GM12873 (cell line): ENCODE measurements around the gene TNFSF9.
A peak's percentile ranks its signal among the peaks of the same experiment; 100 is the strongest.

Experiments used
- TF ChIP-seq, protein P1 (sequence below): IDR thresholded peaks from 2 replicates; pipeline ENCODE4 v1.5.1; 2012; ENCODE audit warnings: low read depth, mild to moderate bottlenecking, moderate library complexity, low read length, control low read depth; ENCODE audit not compliant: insufficient read depth; ENCODE audit errors: missing control alignments

TNFSF9 gene

DNA sequence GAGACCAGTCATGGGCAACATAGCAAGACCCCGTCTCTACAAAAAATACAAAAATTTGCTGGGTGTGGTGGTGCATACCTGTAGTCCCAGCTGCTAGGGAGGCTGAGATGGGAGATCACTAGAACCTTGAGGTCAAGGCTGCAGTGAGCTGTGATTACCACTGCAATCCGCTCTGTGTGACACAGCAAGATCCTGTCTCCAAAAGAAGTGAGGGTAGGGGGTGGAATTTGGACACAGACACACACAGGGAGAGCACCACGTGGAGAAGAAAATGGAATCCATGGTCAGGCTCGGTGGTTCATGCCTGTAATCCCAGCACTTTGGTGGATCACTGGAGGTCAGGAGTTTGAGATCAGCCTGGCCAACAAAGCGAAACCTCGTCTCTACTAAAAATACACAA lies 8.7 kb downstream of the TNFSF9 start:
- TF ChIP-seq, protein P1, sequence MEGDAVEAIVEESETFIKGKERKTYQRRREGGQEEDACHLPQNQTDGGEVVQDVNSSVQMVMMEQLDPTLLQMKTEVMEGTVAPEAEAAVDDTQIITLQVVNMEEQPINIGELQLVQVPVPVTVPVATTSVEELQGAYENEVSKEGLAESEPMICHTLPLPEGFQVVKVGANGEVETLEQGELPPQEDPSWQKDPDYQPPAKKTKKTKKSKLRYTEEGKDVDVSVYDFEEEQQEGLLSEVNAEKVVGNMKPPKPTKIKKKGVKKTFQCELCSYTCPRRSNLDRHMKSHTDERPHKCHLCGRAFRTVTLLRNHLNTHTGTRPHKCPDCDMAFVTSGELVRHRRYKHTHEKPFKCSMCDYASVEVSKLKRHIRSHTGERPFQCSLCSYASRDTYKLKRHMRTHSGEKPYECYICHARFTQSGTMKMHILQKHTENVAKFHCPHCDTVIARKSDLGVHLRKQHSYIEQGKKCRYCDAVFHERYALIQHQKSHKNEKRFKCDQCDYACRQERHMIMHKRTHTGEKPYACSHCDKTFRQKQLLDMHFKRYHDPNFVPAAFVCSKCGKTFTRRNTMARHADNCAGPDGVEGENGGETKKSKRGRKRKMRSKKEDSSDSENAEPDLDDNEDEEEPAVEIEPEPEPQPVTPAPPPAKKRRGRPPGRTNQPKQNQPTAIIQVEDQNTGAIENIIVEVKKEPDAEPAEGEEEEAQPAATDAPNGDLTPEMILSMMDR: no peak

DNA sequence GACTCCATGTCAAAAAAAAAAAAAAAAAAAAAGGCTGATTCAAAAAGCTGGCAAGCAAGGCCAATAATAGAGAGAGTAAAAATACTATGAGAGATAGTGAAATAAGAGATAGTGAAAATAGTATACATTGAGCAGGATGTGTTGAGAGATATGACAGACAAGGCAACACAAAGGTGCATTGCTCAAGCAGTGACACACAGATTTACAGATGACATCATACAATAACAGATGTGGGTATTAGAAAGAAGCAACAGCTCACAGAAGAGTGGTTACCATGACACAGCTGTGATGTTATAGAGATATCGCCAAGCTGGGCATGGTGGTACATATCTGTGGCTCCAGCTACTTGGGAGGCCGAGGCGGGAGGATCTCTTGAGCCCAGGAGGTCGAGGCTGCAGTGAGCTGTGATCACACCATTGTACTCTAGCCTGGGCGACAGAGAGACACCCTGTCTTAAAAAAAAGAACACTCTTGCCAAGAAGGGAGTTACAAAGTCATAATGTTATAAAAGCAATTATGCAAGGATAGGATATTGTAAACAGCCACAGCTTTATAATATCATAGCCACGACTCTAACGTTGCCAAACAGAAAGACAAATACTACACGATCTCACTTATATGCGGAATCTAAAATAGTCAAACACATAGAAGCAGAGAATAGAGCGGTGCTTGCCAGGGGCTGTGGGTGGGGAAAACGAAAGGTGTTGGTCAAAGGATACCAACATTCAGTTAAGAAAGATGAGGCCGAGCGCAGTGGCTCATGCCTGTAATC lies 10.3 kb downstream of the TNFSF9 start:
- TF ChIP-seq, protein P1: no peak

DNA sequence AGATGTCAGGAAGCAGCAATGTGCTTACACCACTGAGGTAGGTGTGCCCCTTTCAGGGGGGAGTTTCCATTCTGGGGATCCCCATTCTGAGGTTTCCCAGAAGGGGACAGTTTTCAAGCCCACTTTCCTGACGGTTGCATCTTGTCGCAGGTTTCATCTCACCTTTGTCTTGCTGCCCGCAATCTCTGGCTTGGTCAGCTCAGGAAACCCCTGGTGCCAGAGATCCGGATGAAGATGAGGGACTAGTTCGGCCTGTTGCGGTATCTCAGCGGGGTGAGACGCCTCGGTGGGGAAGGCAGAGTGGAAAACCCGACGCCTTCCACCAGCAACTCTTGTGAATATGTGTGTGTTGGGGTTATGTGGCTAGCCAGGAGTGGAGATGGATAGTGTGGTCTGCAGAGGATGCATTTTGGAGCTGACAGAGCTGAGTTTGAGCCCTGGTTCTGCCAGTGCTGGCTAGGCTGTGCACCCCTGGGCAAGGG lies 13.1 kb downstream of the TNFSF9 start:
- TF ChIP-seq, protein P1: no peak

DNA sequence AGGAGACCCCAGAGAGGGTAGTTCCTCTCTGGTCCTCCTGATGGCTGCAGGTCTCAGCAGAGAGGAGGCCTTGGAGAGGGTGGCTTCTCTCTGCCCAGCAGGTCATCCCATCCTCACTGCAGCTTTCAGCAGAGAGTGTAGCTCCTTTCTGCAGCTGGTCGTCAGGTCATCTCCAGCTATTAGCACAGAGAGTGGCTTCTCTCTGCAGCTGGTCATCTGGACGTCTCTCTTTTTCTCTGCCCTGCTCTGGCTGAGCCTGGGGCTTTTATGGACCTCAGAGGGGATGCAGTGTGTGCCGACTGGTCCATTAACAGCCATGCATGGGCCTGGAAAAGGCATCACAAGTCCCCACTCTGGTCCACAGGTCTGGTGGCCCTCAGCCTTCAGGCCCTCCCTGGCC lies 20.3 kb downstream of the TNFSF9 start:
- TF ChIP-seq, protein P1: no peak

DNA sequence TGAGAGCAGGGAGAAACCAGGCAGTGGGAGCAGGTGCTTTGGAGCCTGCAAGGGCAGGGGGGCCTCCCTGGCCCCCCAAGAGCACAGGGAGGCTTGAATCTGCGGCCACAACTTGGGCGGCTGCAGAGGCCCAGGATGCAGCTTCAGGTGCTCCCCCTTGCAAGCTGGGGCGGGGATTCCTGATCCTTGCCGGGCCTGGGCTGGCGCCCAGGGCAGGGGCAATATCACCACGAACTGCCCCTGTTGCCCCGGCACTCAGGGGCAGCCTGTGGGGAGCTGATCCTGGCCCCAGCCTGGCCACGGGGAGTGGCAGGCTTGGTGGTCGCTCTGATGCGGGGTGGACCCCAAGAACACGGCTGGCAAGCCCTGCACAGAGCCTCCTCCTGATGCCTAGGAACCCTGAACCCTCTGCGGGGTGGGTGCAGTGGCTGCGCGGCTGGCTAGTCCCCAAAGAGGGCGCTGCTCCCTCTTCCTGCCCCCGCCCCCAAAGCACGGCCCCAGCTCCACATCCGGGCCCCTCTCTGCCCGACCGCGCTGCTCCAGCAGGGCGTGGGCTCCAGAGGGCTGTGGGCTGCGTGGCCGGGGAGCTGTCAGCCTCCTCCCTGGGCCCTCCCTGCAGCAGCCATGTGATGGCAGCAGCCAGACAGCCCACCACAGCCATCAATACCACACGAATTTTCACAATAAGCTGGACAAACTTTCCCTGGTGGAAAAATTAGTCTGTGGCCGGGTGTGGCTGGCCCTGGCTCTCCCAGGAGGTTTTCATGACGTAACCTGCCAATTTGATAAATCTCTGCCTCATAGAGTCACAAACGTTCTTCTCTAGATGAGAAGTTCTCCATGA lies 21.0 kb downstream of the TNFSF9 start:
- TF ChIP-seq, protein P1: peak; percentile 53

DNA sequence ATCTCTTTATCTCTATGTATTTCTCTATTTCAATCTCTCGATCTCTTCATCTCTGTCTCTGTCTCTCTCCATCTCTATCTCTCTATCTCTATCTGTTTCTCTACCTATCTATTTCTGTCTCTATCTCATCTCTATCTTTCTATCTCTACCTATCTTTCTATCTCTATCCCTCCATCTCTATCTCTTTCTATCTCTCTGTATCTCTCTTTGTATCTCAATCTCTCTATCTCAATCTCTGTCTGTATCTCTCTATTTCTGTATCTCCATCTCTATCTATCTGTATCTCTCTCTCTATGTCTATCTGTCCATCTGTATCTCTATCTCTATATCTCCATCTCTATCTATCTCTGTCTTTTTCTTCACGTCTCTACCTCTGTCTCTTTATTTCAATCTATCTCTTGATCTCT lies 25.2 kb downstream of the TNFSF9 start:
- TF ChIP-seq, protein P1: no peak
